ENCODE data around the gene WDHD1.

DNA sequence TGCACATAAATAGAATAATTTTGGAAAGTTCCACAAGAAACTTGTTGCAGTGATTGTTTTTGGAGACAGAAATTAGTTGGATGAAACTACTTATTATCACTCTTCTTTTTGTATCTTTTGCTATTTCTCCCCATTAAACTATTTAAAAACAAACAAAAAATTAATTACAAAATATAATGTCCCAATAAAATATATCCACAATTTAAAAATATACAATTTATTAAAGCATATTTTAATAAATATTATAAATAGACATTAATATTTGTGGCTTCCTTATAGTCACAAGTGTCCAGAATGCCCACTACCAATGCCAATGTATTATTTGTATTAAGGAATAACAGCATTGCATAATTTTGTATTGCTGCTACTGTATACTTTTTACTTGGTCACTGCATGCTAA is 71.8 kb downstream of the WDHD1 start:
- TF ChIP-seq, protein P1, sequence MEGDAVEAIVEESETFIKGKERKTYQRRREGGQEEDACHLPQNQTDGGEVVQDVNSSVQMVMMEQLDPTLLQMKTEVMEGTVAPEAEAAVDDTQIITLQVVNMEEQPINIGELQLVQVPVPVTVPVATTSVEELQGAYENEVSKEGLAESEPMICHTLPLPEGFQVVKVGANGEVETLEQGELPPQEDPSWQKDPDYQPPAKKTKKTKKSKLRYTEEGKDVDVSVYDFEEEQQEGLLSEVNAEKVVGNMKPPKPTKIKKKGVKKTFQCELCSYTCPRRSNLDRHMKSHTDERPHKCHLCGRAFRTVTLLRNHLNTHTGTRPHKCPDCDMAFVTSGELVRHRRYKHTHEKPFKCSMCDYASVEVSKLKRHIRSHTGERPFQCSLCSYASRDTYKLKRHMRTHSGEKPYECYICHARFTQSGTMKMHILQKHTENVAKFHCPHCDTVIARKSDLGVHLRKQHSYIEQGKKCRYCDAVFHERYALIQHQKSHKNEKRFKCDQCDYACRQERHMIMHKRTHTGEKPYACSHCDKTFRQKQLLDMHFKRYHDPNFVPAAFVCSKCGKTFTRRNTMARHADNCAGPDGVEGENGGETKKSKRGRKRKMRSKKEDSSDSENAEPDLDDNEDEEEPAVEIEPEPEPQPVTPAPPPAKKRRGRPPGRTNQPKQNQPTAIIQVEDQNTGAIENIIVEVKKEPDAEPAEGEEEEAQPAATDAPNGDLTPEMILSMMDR (IDR thresholded peaks at IDR 0.05): no peak
- no peak for TF ChIP-seq POLR2A (IDR thresholded peaks at IDR 0.05)
- TF ChIP-seq POLR2AphosphoS5 (IDR thresholded peaks at IDR 0.05): no peak
